ENCODE data around the gene PDPK1. TPM values are rescaled to one million over a fixed set of nuclear protein-coding genes. Genes with fewer than 3 reads are reported as not detected.
A peak's percentile ranks its signal among the peaks of the same experiment; 100 is the strongest.
"Not testable (repeated sequence)": the region's sequence is repeated elsewhere in the genome, so short reads cannot be mapped to it uniquely, and the experiment has no call there.

Gene PDPK1
- polyA plus RNA-seq, 4 donors = 38.8 to 53.0 (median 49.2) TPM

DNA sequence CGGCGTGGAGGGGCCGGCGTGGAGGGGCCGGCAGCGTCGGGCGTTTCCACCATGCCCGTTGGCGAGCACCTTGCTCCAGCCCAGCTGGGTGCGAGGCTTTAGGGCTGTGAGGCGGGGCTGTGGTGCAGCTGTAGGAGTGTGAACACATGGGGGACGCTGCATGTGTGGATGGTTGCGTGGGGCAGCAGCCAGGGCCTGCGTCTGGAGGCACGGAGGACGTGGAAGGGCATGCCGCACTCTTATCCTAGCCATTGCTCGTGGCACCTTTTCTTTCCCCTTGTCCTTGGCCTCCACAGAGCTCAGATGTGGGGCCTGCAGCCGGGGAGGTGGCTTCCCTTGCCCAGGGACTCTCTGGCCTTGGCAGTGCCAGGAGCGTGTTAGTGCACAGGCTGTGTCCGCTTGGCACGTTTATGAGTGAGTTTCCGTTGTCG lies 47.8 kb downstream of the PDPK1 start:
- DNase-seq (ENCODE audit: low read depth in 4 of 4, low spot score in 2 of 4) = no peak

DNA sequence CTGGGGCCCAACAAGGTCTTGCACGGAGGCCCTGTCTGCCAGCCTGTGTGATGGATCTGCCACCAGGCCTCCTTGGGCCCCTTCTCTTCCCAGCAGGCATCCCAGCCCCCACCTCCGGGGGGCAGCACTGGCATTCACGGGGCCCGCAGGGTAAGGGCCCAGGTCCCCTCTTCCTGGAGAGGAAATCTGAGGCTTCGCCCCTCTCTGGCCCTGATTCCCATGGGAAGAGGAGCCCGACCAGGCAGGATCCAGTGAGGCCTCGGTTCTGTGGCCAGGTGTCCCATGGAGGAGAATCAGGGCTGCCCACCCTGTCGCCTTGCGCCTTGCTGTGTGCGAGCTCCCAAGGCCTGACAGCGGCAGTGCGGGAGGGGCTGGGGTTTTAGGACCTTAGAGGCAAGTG lies 48.4 kb downstream of the PDPK1 start:
- no peak for DNase-seq (ENCODE audit: low read depth in 4 of 4, low spot score in 2 of 4)

DNA sequence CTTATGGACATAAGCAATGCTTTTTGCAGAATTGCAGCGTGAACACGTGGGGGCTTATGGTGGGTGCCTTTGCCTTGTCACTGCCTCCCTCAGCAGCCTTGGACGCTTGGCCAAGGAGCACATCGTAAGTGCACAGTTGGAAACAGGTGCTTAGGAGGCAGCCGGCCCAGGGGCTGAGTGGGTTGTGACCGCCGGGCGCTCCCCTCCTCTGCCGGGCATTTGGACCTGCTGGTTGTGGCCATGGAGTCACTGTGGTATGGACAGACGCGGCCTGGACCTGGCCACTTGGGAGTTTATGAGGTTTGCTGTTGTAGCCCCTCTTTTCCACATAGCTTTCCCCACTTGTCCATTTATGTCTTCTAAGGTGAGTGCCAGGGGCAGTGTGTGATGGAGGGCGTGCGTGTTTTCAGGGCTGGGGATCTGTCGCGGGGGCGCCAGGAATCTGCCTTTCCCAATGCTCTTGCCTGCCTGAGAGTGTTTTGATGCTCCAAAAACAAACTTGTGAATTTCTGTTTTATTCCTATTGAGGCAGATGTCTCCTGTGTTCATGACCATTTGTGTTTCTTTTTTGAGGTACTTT lies 49.2 kb downstream of the PDPK1 start:
- DNase-seq (ENCODE audit: low read depth in 4 of 4, low spot score in 2 of 4) = no peak

DNA sequence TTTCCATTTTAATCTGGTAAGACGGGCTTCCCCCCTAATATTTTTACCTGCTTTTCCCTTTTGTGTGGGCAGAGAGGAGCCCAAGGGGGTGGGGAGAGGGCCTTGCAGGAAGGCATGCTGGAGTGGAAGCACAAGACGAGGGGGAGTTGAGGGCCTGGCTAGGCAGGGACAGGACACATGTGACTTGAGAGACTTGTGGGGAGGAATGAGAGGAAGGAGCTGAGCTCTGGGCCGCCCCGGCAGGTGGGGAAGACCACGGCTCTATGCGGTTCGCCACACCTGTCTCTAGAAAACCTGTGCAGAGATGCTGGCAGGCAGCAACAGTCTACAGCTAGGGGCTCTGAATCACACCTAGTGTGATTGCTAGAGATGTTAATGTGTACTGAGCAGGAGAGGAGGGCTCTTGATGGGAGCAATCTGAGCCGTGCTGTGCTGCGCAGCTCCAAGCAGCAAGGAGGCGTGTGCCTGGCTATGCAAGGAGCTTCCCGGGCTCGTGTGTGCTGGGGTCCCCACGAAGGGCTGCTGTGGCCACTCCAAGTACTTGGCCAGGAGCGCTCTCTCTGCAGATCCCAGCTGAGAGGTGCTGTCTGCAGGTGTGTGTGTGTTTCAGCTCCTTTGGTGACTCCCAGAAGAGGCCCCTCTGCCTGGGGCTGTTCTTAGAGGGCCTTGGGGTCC lies 50.2 kb downstream of the PDPK1 start:
- DNase-seq (ENCODE audit: low read depth in 4 of 4, low spot score in 2 of 4) = no peak

DNA sequence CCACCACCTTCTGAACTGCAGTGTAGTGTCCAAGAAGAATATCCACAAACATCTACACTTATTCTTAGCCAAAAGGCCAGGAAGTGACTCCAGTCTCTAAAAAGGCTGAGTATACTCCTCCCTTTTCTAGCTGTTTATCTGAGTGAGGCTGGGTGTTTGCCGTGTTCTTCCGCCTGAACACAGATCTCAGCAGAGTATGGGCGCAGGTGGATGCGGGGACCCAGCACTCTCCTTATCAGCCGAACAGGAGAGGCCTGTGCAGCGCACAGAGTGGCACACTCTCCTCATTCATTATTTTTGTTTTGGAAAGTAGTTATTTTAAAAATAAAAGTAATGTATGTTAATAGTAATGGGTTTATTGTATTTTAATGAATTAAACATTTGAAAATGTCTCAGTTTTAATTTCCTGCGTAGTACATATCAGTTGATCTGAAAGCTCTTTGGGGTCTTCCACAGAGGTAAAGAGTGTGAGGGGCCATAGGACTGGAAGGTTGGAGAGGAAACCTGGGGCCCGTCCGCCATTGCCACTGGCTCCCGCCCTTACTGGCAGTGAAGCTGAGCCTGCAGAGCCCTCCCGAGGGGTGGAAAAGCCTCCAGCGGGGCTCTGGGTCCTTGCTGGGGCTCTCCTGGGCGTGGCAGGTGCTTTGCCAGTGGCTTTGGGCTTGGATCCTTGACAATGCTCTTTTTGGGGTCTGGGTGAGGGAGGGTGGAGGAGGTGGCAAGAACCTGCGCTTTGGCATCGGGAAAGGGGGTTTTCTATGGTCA lies 53.8 kb downstream of the PDPK1 start:
- no peak for DNase-seq (ENCODE audit: low read depth in 4 of 4, low spot score in 2 of 4)

DNA sequence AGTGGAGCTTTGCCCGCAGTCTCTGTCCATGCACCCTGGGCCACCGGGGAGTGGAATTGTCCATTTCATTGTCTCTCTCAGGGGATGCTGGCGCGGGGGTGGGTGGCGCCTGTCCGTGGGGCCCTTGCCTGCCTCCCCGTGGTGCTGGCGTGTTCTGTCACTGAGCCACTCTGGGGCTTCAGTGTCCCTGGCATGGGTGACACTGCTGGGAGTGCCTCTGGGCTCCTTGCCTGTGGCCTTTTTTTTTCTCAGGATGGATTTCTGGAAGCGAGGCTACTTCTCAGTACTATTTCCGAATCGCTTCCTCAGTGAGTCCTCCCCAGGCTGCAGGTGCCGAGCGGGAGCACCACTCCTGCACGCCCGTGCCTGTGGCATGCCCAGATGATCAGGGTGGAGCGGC lies 55.0 kb downstream of the PDPK1 start:
- DNase-seq (ENCODE audit: low read depth in 4 of 4, low spot score in 2 of 4) = no peak

DNA sequence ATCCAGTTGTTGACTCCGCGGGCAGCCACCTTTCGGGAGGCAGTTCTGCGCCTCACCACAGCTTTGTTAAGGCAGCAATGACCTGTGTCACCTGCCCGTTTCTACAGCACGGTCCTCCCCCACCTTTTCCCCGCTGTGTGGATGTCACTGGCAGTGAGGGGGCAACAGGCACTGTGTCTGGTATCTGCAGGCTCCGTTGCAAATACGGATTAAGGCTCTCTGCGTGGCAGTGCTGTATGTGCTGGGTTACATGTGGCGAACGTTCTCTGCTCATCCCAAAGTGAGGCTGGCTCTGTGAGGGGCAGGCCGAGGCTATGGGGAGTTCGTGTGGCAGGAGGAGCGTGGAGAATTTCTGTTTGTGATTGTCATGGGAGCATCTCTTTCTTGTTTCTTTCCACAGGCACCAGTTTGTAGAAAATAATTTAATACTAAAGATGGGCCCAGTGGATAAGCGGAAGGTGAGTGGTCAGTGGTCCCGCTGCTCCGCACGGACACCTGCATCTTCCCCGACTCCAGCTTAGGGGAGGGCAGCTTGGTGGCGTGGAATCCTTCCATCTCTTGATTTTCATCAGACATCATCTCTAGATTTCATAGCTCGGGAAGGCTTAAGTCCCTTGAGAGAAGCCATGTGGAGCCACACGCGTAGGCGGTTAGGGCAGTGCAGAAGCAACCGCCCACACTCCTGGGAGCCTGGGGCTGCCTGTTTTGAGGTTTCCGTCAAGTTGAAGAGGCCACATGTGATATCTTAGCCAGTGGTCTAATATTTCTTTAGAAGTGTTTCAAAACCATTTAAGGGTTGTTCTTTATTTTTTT lies 57.8 kb downstream of the PDPK1 start:
- no peak for DNase-seq (ENCODE audit: low read depth in 4 of 4, low spot score in 2 of 4)

DNA sequence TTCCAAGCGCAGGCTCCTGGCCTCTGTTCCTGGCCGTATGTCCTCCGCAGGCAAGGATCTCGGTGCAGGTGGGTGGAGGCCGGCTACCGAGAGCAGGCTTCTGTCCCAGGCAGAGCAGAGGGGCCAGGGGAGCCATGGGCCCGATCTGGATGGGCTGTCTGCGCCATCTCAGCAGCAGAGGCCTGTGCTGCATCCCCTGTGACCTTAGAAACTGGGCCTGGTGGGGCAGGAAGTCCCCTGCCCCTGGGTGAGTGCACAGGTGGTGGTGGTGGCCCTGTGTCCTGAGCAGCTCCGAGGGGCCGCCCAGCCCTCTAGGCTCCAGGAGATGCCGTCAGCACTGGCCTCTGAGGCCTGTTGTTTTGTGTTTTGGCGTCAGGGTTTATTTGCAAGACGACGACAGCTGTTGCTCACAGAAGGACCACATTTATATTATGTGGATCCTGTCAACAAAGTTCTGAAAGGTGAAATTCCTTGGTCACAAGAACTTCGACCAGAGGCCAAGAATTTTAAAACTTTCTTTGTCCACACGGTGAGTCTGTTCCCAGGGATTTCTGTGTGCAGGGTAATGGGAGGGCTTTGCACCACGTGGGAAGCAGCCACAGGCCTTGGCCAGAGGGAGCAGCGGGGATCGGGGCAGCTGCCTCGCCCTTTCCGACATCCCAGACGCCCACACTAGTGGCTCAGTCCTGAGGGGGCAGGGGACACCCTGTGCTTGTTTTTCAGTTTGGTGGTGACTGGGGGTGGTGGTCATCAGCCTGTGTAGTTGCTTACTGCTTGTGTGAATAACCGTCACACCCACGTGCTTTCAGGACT lies 59.1 kb downstream of the PDPK1 start:
- DNase-seq (ENCODE audit: low read depth in 4 of 4, low spot score in 2 of 4) = no peak

DNA sequence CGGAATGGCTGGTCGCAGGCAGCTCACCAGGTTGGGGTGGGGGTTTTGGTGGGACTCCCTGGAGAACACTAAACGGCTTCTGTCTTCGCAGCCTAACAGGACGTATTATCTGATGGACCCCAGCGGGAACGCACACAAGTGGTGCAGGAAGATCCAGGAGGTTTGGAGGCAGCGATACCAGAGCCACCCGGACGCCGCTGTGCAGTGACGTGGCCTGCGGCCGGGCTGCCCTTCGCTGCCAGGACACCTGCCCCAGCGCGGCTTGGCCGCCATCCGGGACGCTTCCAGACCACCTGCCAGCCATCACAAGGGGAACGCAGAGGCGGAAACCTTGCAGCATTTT lies 59.7 kb downstream of the PDPK1 start:
- DNase-seq (ENCODE audit: low read depth in 4 of 4, low spot score in 2 of 4) = no peak

DNA sequence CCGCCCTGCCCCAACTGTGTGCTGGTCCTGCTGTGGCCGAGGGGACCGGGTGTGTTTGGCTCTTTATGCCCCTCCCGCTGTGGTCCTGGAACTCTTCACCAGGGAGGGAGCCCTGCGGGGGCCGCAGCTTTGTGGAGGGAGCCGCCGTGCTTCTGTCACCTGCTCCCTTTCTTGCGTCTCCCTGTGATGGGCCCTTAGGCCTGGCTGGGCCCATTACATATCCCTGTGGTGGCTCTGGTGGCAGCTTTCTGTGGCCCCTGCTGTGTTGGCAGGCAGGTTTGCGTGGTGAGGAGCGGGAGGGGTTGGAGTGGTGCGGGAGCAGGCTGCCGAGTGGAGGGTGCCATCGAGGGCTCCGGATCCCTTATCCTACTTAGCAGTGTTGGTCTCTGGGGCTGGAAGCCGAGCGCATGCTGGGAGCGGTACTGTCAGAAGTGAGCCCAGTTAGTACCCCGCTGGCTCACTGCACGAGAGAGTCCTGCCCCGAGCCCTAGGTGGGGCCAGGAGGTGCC lies 60.4 kb downstream of the PDPK1 start:
- DNase-seq (ENCODE audit: low read depth in 4 of 4, low spot score in 2 of 4) = no peak

DNA sequence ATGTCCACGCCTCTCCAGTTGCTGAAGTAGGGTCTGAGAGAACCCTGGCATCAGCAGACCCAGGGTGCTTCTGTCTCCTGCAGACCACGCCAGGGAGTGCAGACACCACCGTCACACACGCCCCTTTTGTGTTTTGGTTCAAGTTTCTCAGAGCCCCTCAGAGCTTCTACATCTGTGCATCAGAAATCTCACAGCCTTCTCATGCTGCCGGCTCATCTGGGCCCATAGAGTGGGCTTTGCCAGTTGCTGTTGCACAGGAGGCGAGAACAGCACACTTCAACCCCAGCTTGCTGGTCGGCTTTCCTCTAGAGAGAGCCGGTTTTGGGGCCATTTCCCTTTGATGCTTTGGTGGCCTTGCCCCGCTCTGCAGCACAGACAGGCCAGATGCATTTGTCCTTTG lies 60.9 kb downstream of the PDPK1 start:
- DNase-seq (ENCODE audit: low read depth in 4 of 4, low spot score in 2 of 4) = no peak

DNA sequence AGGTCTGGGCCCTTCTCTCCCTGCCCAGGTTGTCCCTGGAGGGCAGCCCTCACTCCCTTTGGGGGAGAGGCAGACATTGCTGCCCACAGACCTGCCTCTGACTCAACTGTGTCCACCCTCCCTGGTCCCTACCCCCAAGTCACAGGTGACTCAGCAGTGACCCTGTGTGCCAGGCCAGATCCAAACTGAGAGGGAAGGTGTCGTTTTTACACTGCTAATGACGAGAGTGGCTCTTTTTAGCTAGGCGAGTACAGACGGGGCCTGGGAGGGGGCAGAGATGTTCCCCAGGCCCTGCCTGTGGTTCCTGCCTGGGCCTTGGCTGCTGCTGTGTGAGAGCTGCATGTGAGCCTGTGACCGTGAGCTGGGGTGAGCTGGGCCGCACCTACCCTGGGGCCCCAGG lies 61.3 kb downstream of the PDPK1 start:
- not testable (repeated sequence) for DNase-seq (ENCODE audit: low read depth in 4 of 4, low spot score in 2 of 4)

DNA sequence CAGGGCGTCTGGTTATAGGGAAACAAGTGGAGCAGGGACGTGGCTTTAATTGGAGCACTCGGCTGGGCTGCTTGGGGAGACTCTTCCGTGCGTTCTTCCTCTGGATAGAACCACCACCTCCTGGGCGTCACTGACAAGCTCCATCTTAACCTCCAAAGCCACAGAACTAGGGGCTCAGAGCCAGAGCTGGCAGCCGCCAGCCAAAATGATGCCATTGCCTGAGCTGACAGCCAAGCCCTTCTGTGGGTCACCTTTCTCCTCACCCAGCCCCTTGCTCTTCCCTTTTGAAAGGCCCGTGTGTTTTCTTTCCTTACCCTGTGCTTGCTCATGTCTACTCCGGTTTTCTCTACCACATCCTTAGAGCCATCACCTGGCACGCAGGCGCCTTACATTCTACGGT lies 62.0 kb downstream of the PDPK1 start:
- not testable (repeated sequence) for DNase-seq (ENCODE audit: low read depth in 4 of 4, low spot score in 2 of 4)

DNA sequence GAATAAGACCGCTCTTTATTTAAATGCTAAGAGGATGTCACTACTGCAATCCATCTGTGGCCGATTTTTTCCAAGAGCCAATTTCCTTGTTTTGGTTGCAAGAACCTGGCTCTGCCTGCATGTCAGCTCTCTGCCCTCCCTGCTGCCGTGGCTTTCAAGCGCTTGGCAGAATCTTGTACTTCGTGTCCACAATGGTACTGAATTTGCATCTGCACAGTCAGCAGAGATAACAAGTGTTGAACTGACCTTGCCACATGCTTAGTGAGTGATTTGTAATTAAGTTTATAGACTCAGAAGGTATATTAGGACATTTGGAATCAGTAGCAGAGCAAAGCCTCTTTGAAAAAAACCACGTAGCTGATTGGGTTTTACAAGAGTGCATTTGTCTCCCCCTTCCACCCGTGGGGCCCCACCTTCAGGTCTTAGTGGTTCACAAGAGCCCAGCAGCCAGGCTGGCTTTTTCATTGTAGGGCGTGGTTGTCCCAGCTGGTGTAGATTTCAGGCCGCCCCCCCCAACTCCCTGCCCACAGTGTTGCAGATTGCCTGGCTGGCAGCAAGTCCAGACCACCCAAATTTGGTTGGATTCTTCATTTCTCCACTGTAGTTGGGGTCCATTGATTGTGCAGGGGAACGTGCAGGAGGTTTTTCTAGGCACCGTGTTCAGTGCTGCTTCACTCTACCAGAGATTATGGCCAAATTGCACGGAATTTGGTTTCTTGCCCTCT lies 63.6 kb downstream of the PDPK1 start:
- not testable (repeated sequence) for DNase-seq (ENCODE audit: low read depth in 4 of 4, low spot score in 2 of 4)

DNA sequence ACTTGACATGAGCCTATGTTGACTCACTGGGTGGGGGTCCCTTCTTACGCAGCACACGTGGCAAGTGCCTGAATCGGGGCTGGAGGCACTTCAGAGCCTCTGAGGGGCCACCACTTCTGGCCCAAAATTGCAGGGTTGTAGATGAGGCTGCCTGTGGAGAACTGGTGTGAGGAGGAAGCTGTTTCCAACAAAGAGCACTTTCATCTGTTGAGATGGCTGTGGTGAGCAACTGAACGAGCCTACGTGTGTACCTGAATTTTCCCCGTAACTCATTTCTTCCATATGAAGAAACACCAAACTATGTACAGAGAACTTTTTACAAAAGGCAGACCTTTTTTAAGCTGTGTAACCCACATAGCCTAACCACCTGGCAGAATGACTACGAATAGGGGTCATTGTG lies 64.4 kb downstream of the PDPK1 start:
- DNase-seq (ENCODE audit: low read depth in 4 of 4, low spot score in 2 of 4) = not testable (repeated sequence)

DNA sequence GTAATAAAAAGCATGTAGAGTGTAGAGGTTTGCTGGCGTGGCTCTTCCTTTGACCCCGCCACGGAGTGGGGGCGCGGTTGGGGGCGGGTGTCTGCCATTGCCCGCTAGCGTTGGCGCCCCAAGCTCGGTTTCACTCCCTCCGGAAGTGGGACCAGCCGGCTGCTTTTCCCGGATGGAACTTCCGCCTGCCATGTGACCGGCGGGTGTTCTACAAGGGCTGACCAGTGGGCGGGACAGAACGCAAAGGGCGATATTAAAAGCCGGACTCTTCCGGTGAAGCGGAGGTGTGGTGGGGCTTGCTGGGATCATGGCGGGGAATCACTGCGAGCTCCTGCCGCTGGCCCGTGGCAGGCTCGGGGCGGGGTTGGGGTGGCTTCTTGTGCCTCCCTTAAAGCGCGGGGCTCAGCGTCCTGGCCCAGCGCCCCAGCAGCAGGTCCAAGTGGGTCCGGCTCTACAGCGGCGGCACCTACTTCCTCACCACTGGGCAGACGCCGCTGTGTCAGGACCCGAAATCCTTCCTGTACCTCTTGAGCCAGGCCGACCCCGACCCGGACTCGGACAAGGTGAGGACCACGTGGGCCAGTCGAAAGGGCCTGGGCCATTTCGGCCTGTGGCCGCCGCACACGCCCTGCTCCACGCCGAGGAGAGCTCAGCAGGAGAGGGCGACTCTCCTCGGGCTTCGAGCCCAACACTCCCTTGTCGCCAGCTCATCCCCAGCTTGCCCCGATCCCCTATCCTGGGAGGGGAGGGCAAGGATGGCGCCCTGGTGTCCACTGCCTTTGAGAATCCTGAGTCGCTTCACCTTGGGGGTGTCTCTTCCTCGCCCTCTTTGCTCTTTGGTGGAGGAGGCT lies 65.6 kb downstream of the PDPK1 start:
- peak in 3 of 4 donors; percentile 85 to 93 (median 90) for DNase-seq (ENCODE audit: low read depth in 4 of 4, low spot score in 2 of 4)

DNA sequence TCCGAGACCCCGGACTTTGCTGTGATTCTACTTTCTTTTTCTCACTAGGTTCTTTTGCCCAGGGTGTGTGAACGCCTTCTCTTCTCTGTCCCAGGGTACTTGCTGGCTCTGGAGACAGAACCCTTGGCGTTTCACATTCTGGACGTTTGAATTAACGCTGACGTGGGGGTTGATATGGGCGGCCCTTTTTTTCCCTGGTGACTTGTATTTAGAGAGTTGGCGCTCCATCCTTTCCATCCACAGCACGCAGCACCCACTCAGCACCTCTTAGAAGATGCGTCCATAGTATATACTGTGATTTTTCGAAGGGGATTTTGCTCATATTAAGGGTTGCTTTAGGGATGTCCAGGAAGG lies 66.2 kb downstream of the PDPK1 start:
- not testable (repeated sequence) for DNase-seq (ENCODE audit: low read depth in 4 of 4, low spot score in 2 of 4)

DNA sequence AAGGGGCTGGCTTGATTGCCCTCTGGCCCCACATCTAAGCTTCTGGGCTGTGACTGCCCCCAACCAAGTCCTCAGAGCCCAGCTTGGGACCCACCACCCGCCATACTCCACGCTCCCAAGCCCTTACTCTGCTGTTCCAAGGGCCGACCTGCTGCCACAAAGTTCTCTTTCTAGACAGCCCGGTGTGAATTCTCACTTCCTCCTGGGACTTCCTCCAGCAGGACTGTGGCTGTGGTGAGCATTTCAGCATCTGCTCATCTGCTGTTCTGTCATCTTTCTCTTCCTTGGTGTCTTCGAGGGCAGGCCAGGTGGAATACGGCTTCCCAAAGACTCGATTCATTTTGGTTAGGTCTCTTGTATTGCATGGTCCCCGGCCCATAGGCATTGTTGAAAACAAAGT lies 69.0 kb downstream of the PDPK1 start:
- not testable (repeated sequence) for DNase-seq (ENCODE audit: low read depth in 4 of 4, low spot score in 2 of 4)

DNA sequence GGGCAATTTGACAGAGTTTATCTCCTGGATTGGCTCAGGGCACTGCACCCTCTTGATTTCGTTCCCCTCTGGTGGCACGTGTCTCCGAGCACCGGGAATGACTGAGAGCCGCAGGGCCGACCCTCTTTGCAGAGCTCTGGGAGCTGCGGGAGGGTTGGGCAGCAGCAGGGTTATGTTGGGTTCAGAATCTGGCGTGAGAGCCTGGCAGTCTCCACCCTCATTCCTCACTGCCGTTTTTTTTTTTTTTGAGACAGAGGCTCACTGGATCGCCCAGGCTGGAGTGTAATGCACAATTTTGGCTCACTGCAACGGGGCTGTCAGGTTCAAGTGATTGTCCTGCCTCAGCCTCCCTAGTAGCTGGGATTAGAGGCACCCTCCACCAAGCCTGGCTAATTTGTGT lies 71.5 kb downstream of the PDPK1 start:
- not testable (repeated sequence) for DNase-seq (ENCODE audit: low read depth in 4 of 4, low spot score in 2 of 4)
